GM18870 (cell line): Measurements from ENCODE around the gene ZDBF2.
"Not testable (repeated sequence)": the region's sequence is repeated elsewhere in the genome, so short reads cannot be mapped to it uniquely, and the experiment has no call there.

ENCODE experiments used
- ATAC-seq: cut with Tn5 transposase; IDR thresholded peaks from one replicate; pipeline ENCODE4 v1.9.1; 2021; ENCODE audit warnings: moderate library complexity; ENCODE audit not compliant: unreplicated experiment

The ZDBF2 gene

GRCh38 chr2:206323033-206323432 lies 48.6 kb downstream of the ZDBF2 start:
- no peak for ATAC-seq

GRCh38 chr2:206323486-206323885 lies 49.0 kb downstream of the ZDBF2 start:
- ATAC-seq = no peak

DNA sequence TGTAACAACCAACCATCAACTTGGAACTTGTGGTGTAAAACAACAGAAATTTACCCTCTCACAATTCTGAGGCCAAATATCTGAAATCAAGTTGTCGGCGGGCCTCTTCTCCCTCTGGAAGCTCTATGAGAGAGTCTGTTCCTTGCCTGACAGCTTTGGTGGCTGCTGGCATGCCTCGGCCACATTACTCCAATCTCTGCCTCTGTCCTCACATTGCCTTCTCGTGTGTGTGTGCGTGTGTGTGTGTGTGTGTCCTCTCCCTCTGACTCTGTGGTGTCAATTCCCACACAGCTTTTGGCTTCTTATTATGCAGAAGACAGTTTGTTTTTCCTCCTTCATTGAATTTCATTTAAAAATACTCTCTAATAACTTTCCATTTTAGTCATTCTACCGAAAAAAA lies 50.4 kb downstream of the ZDBF2 start:
- ATAC-seq = no peak

- ATAC-seq = no peak
These were observed 54.5 kb downstream of the ZDBF2 start for GRCh38 chr2:206328974-206329373.

GRCh38 chr2:206336861-206337260 lies 62.4 kb downstream of the ZDBF2 start:
- no peak for ATAC-seq

GRCh38 chr2:206337956-206338355 lies 63.5 kb downstream of the ZDBF2 start:
- ATAC-seq = no peak

DNA sequence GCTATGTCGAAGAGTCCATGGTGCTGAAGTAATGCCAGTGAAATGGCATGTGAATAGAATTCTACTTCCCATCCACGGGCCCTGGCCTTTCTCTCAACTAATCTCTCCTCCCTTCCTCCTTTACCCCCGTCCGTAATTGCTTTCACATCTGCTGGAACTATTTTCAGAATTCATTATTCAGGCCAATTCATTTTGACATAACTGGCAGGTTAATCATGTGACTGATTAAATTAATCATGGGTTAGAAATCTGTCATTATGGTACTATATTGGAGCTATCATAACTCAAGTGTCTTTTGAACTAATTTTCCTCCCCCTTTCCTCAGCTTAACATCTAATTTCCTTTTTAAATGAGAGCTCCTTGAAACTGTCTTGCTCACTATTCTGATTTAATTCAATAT lies 66.9 kb downstream of the ZDBF2 start:
- no peak for ATAC-seq

GRCh38 chr2:206343144-206343543 lies 68.7 kb downstream of the ZDBF2 start:
- ATAC-seq = no peak

- no peak for ATAC-seq
These were observed 69.4 kb downstream of the ZDBF2 start for GRCh38 chr2:206343816-206344215.

DNA sequence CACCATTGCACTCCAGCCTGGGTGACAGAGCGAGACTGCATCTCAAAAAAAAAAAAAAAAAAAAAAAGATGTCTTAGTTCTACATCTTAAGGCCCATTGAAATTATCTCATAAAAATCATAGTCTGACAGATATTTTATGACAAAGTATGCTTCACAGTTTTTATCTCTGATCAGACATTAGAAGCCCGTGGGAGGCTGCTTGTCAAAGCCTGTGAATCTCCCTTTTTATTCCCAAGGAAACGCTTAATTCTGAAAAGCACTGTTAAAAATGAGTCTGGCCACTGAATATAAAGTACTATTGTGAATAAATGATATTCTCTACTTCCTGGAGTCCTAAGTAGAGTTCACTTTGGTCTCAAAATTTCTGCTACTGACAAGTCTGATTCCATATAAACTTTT lies 71.1 kb downstream of the ZDBF2 start:
- ATAC-seq = no peak

DNA sequence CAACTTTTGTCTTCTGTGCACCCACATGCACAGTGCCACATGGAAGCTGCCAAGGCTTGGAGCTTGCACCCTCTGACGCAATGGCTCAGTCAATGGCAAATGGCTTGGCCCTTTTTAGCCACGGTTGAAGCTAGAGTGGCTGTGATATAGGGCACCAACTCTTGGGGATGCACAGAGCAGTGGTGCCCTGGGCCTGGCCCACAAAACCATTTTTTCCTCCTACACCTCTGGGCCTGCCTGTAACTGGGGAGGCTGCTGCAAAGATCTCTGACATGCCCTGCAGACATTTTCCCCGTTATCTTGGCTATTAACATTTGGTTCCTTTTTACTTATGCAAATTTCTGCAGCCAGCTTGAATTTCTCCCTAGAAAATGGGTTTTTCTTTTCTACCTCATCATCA lies 74.9 kb downstream of the ZDBF2 start:
- no peak for ATAC-seq

- no peak for ATAC-seq
These were observed 78.1 kb downstream of the ZDBF2 start for GRCh38 chr2:206352571-206352970.

GRCh38 chr2:206353685-206354084 lies 79.2 kb downstream of the ZDBF2 start:
- no peak for ATAC-seq

- ATAC-seq = no peak
These were observed 79.7 kb downstream of the ZDBF2 start for GRCh38 chr2:206354129-206354528.

GRCh38 chr2:206356840-206357239 lies 82.4 kb downstream of the ZDBF2 start:
- not testable (repeated sequence) for ATAC-seq

GRCh38 chr2:206360840-206361239 lies 86.4 kb downstream of the ZDBF2 start:
- ATAC-seq = not testable (repeated sequence)

DNA sequence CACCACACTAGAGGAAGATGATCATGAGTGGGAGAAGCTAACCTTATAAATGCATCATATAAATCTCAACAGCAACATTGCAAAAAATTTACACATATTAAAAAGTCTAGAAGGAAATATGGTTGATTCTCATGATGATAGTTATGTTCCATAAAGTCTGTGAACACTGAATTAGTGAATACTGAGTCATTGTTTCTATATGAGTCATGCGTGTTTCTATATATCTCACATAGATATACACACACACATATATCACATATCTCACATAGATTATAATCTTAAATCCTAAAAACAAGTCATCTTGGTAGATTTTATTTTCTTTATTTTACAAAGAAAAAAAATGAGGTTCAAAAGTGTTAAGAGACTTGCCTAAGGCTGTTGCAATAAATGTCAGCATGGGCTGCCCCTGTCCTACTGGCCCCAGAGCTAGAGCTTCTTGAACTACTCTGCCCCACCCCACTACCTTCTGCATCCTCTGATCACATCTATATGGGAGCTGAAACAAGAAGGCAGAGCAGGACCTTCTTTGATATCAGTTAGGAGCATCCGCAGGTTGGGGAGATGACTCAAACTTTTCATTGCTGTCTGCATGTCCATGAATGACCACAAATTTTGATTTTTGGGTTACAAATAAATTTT lies 87.1 kb downstream of the ZDBF2 start:
- ATAC-seq = peak; percentile 84
